ENCODE measurements around the gene HTR3B.

DNA sequence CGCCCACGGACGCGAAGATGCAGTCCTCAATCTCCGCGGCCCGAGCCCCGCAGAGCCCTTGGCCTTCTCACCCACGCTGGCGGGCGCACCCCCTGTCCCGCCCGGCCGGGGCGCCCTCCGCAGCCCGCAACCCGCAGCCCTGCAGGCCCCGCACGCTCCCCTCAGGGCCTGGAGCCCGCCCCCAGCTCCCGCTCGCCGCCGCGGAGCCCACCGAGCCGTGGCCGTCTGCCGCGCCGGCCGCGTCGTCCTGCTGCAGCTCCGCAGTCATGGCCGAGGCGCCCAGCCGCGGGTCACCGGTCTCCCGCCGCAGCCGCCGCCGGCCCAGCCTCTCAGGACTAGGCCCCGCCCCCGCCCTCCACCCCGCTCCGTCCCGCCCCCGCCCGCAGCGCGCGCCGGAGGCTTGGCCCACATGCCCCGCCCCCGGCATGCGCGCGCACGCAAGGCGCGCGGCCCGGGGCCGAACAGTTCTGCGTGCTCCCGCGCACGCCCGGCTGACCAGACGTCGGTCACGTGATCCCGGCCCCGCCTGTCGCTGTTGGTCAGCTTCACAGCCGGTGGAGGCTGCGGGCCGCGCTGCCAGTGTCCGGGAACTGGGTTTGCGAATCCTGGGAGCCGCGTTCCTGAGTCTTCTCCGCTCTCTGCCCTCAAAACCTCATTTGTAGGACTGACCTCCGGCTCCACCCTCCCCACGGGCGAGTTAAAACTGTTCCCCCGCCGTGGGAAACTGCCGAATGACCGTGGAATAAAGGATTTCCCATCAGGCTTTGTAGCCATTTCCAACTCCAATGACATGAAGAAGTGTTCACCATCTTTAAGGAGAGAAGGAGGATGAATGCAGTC, 29.1 kb upstream of the HTR3B start, which contains the start of gene USP28:
- TF ChIP-seq, protein P1, sequence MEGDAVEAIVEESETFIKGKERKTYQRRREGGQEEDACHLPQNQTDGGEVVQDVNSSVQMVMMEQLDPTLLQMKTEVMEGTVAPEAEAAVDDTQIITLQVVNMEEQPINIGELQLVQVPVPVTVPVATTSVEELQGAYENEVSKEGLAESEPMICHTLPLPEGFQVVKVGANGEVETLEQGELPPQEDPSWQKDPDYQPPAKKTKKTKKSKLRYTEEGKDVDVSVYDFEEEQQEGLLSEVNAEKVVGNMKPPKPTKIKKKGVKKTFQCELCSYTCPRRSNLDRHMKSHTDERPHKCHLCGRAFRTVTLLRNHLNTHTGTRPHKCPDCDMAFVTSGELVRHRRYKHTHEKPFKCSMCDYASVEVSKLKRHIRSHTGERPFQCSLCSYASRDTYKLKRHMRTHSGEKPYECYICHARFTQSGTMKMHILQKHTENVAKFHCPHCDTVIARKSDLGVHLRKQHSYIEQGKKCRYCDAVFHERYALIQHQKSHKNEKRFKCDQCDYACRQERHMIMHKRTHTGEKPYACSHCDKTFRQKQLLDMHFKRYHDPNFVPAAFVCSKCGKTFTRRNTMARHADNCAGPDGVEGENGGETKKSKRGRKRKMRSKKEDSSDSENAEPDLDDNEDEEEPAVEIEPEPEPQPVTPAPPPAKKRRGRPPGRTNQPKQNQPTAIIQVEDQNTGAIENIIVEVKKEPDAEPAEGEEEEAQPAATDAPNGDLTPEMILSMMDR (IDR thresholded peaks at IDR 0.05 in 4 of 5, conservative IDR thresholded peaks at IDR 0.05 in 1 of 5): peak in 3 of 5 experiments; percentile 13 to 44 (median 15)
- peak; percentile 93 to 98 for TF ChIP-seq POLR2A (IDR thresholded peaks at IDR 0.05)

Data from gastrocnemius medialis (tissue), 4 donors.